Testis (tissue), 3 donors: ENCODE measurements around the gene PRR33. TPM values are rescaled to one million over a fixed set of nuclear protein-coding genes. Genes with fewer than 3 reads are reported as not detected.

Experiments used
- DNase-seq: peaks from one replicate; pipeline ENCODE4 v3.0.0-alpha.2; 2019
- H3K27ac ChIP-seq, 2 donors: fragments of 200-600 bp; sonication (generic); one replicate each; pipeline ENCODE4 v1.5.1; 2019
- H3K27me3 ChIP-seq: fragments of 200-600 bp; sonication (generic); one replicate; pipeline ENCODE4 v1.5.1; 2019
- H3K36me3 ChIP-seq: fragments of 200-600 bp; sonication (generic); one replicate; pipeline ENCODE4 v1.5.1; 2017; ENCODE audit warnings: low read depth; ENCODE audit errors: missing control alignments
- H3K4me1 ChIP-seq: fragments of 200-600 bp; sonication (generic); one replicate; pipeline ENCODE4 v1.5.1; 2019
- H3K4me3 ChIP-seq, 2 donors: fragments of 200-600 bp; sonication (generic); one replicate each; pipeline ENCODE4 v1.5.1; 2017 to 2019
- H3K9me3 ChIP-seq: fragments of 200-600 bp; sonication (generic); one replicate; pipeline ENCODE4 v1.5.1; 2017
- POLR2A ChIP-seq: fragments of 450-650 bp; IDR thresholded peaks from one replicate; pipeline ENCODE4 v1.6.1; 2017; ENCODE audit warnings: antibody characterized with exemption, mild to moderate bottlenecking, moderate library complexity
- WGBS, 2 donors: methylation state at CpG; one replicate each; pipeline ENCODE4 v1.1.5; 2018; 5-methylcytosine and 5-hydroxymethylcytosine counted together
- intact Hi-C: fragments of 100-400 bp; cut with DNase I; formaldehyde crosslinking; loops from one replicate; pipeline ENCODE4 v1.15.1; 2023; ENCODE audit warnings: low total_unique reads
- polyA plus RNA-seq: library from polyadenylated mRNA; stranded (reverse); fragments of 350-450 nt; fragmentation: Illumina TruSeq; extraction: RNeasy Lipid Tissue Mini Kit (QIAGEN cat#74804); gene quantifications from one replicate; pipeline ENCODE4 v1.2.3, GENCODE V29; 2014; ENCODE audit warnings: low read depth, low replicate concordance; ENCODE audit not compliant: insufficient read depth
- total RNA-seq, 2 donors: library from RNA; depleted of rRNA; stranded (reverse); fragments of >200 nt; gene quantifications; one replicate each; pipeline ENCODE4 v1.2.3, GENCODE V29; 2016
- TF ChIP-seq, protein P1 (sequence below), 3 experiments: fragments of 450-650 bp in 2 of 3; fragments of 200-600 bp in 1 of 3; sonication (generic) in 1 of 3; IDR thresholded peaks; one replicate each; pipeline ENCODE4 v1.5.1; 2016 to 2019; ENCODE audit warnings: antibody characterized with exemption in 3 of 3, mild to moderate bottlenecking in 2 of 3, moderate library complexity in 1 of 3

Gene PRR33
- total and polyA plus RNA-seq, 3 donors from 2014 or later: 0.06 TPM; not detected in 2

DNA sequence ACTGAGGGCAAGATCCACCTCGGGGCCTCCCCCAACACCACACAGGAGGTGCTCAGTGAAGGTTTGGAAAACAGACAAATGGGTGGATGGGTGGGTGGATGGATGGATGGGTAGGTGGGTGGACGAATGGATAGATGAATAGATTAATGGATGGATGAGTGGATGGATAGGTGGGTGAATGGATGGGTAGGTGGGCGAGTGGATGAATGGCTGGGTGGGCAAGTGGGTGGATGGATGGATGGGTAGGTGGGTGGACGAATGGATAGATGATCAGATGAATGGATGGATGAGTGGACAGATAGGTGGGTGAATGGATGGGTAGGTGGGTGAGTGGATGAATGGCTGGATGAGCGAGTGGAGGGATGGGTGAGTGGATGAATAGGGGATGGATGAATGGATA is 863 bp upstream of the PRR33 start:
- Histone ChIP-seq H3K4me3 (no peak overlapping the region), H3K27ac (no peak overlapping the region), H3K9me3 (no peaks in the 10 kb centered on the region), H3K36me3 (no peaks in the 10 kb centered on the region), H3K4me1 (no peaks in the 10 kb centered on the region), H3K27me3 (no peaks in the 10 kb centered on the region)
- DNase-seq: no peak
- intact Hi-C loops: no loop called here
- no peak for TF ChIP-seq POLR2A
- TF ChIP-seq, protein P1, sequence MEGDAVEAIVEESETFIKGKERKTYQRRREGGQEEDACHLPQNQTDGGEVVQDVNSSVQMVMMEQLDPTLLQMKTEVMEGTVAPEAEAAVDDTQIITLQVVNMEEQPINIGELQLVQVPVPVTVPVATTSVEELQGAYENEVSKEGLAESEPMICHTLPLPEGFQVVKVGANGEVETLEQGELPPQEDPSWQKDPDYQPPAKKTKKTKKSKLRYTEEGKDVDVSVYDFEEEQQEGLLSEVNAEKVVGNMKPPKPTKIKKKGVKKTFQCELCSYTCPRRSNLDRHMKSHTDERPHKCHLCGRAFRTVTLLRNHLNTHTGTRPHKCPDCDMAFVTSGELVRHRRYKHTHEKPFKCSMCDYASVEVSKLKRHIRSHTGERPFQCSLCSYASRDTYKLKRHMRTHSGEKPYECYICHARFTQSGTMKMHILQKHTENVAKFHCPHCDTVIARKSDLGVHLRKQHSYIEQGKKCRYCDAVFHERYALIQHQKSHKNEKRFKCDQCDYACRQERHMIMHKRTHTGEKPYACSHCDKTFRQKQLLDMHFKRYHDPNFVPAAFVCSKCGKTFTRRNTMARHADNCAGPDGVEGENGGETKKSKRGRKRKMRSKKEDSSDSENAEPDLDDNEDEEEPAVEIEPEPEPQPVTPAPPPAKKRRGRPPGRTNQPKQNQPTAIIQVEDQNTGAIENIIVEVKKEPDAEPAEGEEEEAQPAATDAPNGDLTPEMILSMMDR (IDR thresholded peaks at IDR 0.05): no peak
- WGBS, 2 donors: 86 to 88% methylated on average over 5 of the region's 5 CpGs

DNA sequence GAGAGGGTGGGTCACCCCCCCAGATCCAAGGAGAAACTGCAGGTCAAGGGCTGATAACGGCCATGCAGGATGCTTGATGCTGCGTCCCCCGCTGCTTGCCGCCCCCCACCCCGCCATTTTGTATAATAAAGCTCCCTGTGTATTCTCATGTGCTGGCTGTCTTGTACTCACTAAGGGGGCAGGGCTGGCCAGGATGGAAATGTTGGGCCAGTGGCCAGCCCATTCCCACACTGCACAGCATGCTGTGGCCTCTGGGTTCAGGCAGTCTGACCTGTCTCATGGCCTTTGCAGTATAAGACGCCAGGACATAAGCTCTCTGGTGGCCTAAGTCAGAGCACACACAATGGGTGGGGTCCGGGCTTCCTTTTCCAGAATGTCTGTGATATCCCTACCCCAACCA is 421 bp upstream of the PRR33 start:
- H3K36me3 ChIP-seq: no peaks in the 10 kb centered on the region
- WGBS, 2 donors: 85 to 95% methylated on average over 7 of the region's 7 CpGs
- no peak overlapping the region for H3K27ac ChIP-seq
- no peaks in the 10 kb centered on the region for H3K27me3 ChIP-seq
- no peaks in the 10 kb centered on the region for H3K4me1 ChIP-seq
- no peak for DNase-seq
- TF ChIP-seq, protein P1 (IDR thresholded peaks at IDR 0.05): no peak
- TF ChIP-seq POLR2A: no peak
- intact Hi-C loops: no loop called here
- H3K9me3 ChIP-seq: no peaks in the 10 kb centered on the region
- no peak overlapping the region for H3K4me3 ChIP-seq

DNA sequence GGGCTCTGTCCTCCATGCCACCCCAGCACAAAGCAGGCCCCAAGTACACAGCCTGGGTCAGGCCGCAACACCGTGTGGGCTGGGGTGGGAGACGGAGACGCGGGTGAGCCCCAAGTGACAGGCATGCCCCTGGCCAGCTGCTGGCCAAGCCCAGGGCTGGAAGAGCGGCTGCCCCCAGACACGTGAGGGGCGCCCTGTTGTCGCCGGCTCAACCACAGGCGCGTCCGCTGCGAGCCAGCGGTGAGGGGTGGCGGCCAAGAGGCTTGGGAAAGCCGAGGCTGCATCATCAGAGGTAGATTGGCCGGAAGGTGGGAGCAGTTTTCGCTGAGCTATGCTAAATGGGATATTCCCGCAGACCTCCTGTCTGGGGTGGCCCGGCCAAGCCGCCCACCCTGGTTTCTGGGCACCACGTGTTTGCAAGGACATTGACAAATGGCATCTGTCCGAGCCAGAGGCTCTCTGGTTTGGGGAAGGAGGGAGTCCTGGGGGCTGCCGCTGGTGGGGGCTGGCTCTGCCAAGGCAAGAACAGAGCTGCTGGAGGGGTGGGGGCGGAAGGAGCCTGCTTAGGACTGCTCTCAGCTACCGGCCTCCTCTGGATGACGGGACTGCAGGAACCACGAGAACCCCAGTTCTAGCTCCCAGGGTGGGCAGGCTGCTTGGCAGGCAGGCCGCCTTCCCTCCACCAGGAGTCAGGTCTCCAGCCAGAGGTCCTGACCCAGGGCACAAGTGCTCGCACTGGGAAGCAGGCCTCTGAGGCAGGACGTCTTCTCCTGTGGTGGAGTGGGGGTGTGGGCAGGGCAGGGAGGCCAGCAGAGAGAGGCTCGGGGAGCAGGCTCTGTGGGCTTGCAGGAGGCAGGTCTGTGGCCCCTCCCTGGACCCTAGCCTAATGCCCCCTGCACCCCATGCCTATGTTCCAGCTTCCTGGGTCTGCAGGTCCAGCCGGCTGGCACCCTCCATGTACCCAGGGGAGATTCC is 552 bp downstream of the PRR33 start:
- H3K27ac ChIP-seq: no peak overlapping the region
- intact Hi-C loops: no loop called here
- H3K4me3 ChIP-seq: no peak overlapping the region
- H3K36me3 ChIP-seq: no peaks in the 10 kb centered on the region
- H3K27me3 ChIP-seq: no peaks in the 10 kb centered on the region
- TF ChIP-seq, protein P1 (IDR thresholded peaks at IDR 0.05): no peak
- TF ChIP-seq POLR2A: no peak
- H3K4me1 ChIP-seq: no peaks in the 10 kb centered on the region
- no peaks in the 10 kb centered on the region for H3K9me3 ChIP-seq
- DNase-seq: no peak
- WGBS, 2 donors: 82 to 96% methylated on average over 22 to 34 of the region's 34 CpGs

DNA sequence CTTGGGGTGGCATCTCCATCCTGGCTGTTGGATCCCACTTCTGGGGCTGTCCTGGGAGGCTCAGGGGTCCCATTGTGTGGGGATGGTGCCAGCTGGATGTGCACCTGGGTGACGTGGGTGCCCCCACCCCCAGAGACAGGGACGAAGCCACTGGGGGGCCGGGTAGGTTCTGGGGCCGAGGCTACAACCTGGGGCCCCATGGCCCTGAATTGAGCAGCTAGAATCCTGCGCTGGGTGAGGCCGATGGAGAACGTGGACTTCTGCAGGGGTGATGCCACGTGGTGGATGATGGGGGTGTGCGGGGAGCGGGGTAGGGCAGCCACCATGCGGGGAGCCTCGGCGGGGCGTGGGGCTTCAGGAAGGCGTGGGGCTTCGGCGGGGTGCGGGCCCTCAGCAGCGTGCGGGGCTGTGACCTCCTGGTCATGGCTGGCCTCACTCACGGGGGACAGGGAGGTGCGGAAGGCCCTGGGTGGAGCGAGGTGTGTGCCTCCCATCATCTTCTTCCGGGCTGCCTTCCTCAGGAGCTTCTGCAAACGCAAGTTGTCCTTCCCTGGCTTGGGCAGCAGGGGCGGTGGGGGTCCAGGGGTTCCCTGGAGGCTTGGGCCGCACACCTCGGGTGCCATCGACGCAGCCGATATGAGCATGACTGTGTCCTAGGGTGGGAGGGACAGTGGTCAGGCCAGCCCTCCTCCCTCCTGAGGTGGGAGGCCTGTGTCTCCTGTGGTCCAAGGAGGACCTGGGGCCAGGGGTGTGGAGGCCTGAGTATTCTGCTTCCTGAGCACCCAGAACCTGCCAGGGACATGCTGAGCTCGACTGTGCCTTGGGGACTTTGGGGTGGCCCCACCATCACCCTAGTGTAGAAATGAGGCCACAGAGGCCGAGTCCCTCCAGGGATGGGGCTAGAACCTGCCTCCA is 1.5 kb downstream of the PRR33 start:
- H3K4me1 ChIP-seq: no peaks in the 10 kb centered on the region
- no peak overlapping the region for H3K27ac ChIP-seq
- no peak overlapping the region for H3K4me3 ChIP-seq
- no peaks in the 10 kb centered on the region for H3K27me3 ChIP-seq
- intact Hi-C loops: loop anchor here (5.0 kb wide), 1 partner anchor 43 kb away; no protein-coding TSS in a partner anchor
- H3K9me3 ChIP-seq: no peaks in the 10 kb centered on the region
- TF ChIP-seq, protein P1 (IDR thresholded peaks at IDR 0.05): no peak
- no peak for TF ChIP-seq POLR2A
- no peak for DNase-seq
- no peaks in the 10 kb centered on the region for H3K36me3 ChIP-seq
- 92 to 93% methylated on average over 28 to 30 of the region's 33 CpGs for WGBS, 2 donors
